HEK293 (cell line): ENCODE data around the gene TXNIP.

Experiments used
- CTCF ChIA-PET: fragments of 350-600 bp; formaldehyde crosslinking; extraction: SDS; loops from one replicate; lab custom pipeline; 2021; ENCODE audit warnings: antibody characterized with exemption; lab: Yijun Ruan, JAX
- POLR2A ChIA-PET: fragments of 300-600 bp; formaldehyde crosslinking; extraction: SDS; loops from one replicate; lab custom pipeline; 2020; ENCODE audit warnings: antibody characterized with exemption, inconsistent platforms; lab: Yijun Ruan, JAX
- H3K27ac ChIP-seq: fragments of 200-500 bp; sonication (Bioruptor generic); 2 replicates; pipeline ENCODE4 v1.5.1; 2014; ENCODE audit warnings: low read depth, low read length, control low read depth, inconsistent platforms; ENCODE audit errors: extremely low read depth
- H3K36me3 ChIP-seq, 2 experiments: fragments of 200-500 bp in 1 of 2; sonication (Bioruptor generic) in 1 of 2; 1 replicate in 1 of 2; 2 replicates in 1 of 2; pipeline ENCODE4 v1.5.1; 2014 to 2017; ENCODE audit warnings: inconsistent platforms in 2 of 2, low read length in 2 of 2; ENCODE audit not compliant: control insufficient read depth in 2 of 2, insufficient read depth in 1 of 2
- H3K4me1 ChIP-seq: fragments of 200-500 bp; sonication (Bioruptor generic); 2 replicates; pipeline ENCODE4 v1.5.1; 2014; ENCODE audit warnings: mild to moderate bottlenecking, low read length, inconsistent platforms; ENCODE audit not compliant: control insufficient read depth, insufficient read depth
- H3K4me3 ChIP-seq: 2 replicates; pipeline ENCODE4 v1.5.1; 2011; ENCODE audit warnings: low read depth, mild to moderate bottlenecking, control low read depth, low read length, moderate library complexity
- H3K9me3 ChIP-seq: fragments of 200-500 bp; sonication (Bioruptor generic); 2 replicates; pipeline ENCODE4 v1.5.1; 2014; ENCODE audit warnings: low read depth, low read length, inconsistent platforms; ENCODE audit not compliant: control insufficient read depth, insufficient read depth
- FEZF1 ChIP-seq: fragments of 450-650 bp; formaldehyde crosslinking; IDR thresholded peaks from 2 replicates; pipeline ENCODE4 v1.5.1; 2016; ENCODE audit warnings: missing biosample characterization, missing genetic modification characterization
- GLIS1 ChIP-seq: fragments of 450-650 bp; formaldehyde crosslinking; IDR thresholded peaks from 2 replicates; pipeline ENCODE4 v1.5.1; 2016; ENCODE audit warnings: missing biosample characterization, missing genetic modification characterization
- HIC1 ChIP-seq: fragments of 450-650 bp; formaldehyde crosslinking; IDR thresholded peaks from 2 replicates; pipeline ENCODE4 v1.5.1; 2016; ENCODE audit warnings: missing biosample characterization, missing genetic modification characterization
- OSR2 ChIP-seq: fragments of 450-650 bp; formaldehyde crosslinking; IDR thresholded peaks from 2 replicates; pipeline ENCODE4 v1.5.1; 2016; ENCODE audit warnings: missing biosample characterization, missing genetic modification characterization
- PBX3 ChIP-seq: sonication (generic); formaldehyde crosslinking; IDR thresholded peaks from 2 replicates; pipeline ENCODE4 v1.8.1; 2022; ENCODE audit warnings: mild to moderate bottlenecking, moderate library complexity, missing genetic modification reagents
- PRDM1 ChIP-seq: fragments of 450-650 bp; formaldehyde crosslinking; IDR thresholded peaks from 2 replicates; pipeline ENCODE4; 2016; ENCODE audit warnings: missing biosample characterization, missing genetic modification characterization
- REST ChIP-seq: fragments of 450-650 bp; formaldehyde crosslinking; IDR thresholded peaks from 2 replicates; pipeline ENCODE4 v1.5.1; 2016; ENCODE audit warnings: missing biosample characterization, missing genetic modification characterization
- SP7 ChIP-seq: fragments of 450-650 bp; formaldehyde crosslinking; IDR thresholded peaks from 2 replicates; pipeline ENCODE4 v1.5.1; 2016; ENCODE audit warnings: missing biosample characterization, missing genetic modification characterization
- TSHZ1 ChIP-seq: fragments of 450-650 bp; formaldehyde crosslinking; IDR thresholded peaks from 2 replicates; pipeline ENCODE4 v1.5.1; 2016; ENCODE audit warnings: missing biosample characterization, missing genetic modification characterization, borderline replicate concordance
- ZBTB17 ChIP-seq: fragments of 450-650 bp; formaldehyde crosslinking; IDR thresholded peaks from 2 replicates; pipeline ENCODE4 v1.5.1; 2016; ENCODE audit warnings: missing biosample characterization, missing genetic modification characterization
- ZNF10 ChIP-seq: fragments of 450-650 bp; formaldehyde crosslinking; IDR thresholded peaks from 2 replicates; pipeline ENCODE4 v1.5.1; 2017; ENCODE audit warnings: missing biosample characterization, missing genetic modification characterization
- ZNF133 ChIP-seq: fragments of 450-650 bp; formaldehyde crosslinking; IDR thresholded peaks from 2 replicates; pipeline ENCODE4 v1.5.1; 2016; ENCODE audit warnings: missing biosample characterization, missing genetic modification characterization
- ZNF214 ChIP-seq: fragments of 450-650 bp; formaldehyde crosslinking; IDR thresholded peaks from 2 replicates; pipeline ENCODE4 v1.5.1; 2017; ENCODE audit warnings: missing biosample characterization, mild to moderate bottlenecking, missing genetic modification characterization, borderline replicate concordance
- ZNF23 ChIP-seq: fragments of 450-650 bp; formaldehyde crosslinking; IDR thresholded peaks from 2 replicates; pipeline ENCODE4 v1.5.1; 2016; ENCODE audit warnings: missing biosample characterization, missing genetic modification characterization, borderline replicate concordance
- ZNF626 ChIP-seq: fragments of 450-650 bp; sonication (Bioruptor Pico); formaldehyde crosslinking; IDR thresholded peaks from 2 replicates; pipeline ENCODE4 v1.5.1; 2018; ENCODE audit warnings: missing biosample characterization, missing genetic modification characterization, inconsistent platforms
- ZNF660 ChIP-seq: fragments of 450-650 bp; IDR thresholded peaks from 2 replicates; pipeline ENCODE4 v1.5.1; 2018; ENCODE audit warnings: missing biosample characterization, mild to moderate bottlenecking, missing genetic modification characterization
- ZNF664 ChIP-seq: fragments of 450-650 bp; formaldehyde crosslinking; IDR thresholded peaks from 2 replicates; pipeline ENCODE4 v1.5.1; 2016; ENCODE audit warnings: missing biosample characterization, missing genetic modification characterization
- ZNF791 ChIP-seq: fragments of 450-650 bp; formaldehyde crosslinking; IDR thresholded peaks from 2 replicates; pipeline ENCODE4 v1.5.1; 2016; ENCODE audit warnings: missing biosample characterization, missing genetic modification characterization
- TF ChIP-seq, protein P1 (sequence below): fragments of 450-650 bp; formaldehyde crosslinking; IDR thresholded peaks from 2 replicates; pipeline ENCODE4 v1.5.1; 2016; ENCODE audit warnings: missing biosample characterization, missing genetic modification characterization, low read depth
- TF ChIP-seq, protein P2 (sequence below): fragments of 450-650 bp; formaldehyde crosslinking; IDR thresholded peaks from 2 replicates; pipeline ENCODE4 v1.5.1; 2017; ENCODE audit warnings: missing biosample characterization, missing genetic modification characterization

TXNIP gene

DNA sequence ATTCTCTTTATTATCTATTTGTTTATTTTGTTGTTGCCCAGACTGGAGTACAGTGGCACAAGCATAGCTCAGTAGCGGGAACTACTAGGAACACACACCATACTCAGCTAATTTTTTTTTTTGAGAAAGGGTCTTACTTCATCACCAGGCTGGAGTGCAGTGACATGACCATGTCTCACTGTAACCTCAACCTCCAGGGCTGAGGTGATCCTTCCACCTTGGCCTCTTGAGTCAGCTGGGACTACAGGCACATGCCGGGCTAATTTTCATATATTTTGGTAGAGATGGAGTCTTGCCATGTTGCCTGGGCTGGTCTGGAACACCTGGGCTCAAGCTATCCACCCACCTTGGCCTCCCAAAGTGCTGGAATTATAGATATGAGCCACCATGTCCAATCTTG lies 5.3 kb upstream of the TXNIP start:
- ChIA-PET CTCF (interaction anchor here (0.6 to 1.1 kb wide), 4 partner anchors 23 to 110 kb away, joined by 3 to 13 read pairs (median 6); partner anchors contain the start of gene ITGA10), POLR2A (no interaction called here)
- TF ChIP-seq, protein P1, sequence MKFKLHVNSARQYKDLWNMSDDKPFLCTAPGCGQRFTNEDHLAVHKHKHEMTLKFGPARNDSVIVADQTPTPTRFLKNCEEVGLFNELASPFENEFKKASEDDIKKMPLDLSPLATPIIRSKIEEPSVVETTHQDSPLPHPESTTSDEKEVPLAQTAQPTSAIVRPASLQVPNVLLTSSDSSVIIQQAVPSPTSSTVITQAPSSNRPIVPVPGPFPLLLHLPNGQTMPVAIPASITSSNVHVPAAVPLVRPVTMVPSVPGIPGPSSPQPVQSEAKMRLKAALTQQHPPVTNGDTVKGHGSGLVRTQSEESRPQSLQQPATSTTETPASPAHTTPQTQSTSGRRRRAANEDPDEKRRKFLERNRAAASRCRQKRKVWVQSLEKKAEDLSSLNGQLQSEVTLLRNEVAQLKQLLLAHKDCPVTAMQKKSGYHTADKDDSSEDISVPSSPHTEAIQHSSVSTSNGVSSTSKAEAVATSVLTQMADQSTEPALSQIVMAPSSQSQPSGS = no peak
- TF ChIP-seq ZNF791 (tag by site-specific recombination) (no peak), SP7 (tag by site-specific recombination) (no peak), ZNF23 (tag by site-specific recombination) (no peak), ZNF660 (no peak), ZNF214 (tag by site-specific recombination) (no peak), PRDM1 (no peak), ZBTB17 (tag by site-specific recombination) (no peak), GLIS1 (tag by site-specific recombination) (no peak), PBX3 (CRISPR knock-in tag) (no peak), ZNF626 (tag by site-specific recombination) (no peak), ZNF10 (tag by site-specific recombination) (no peak), TSHZ1 (tag by site-specific recombination) (no peak)
- H3K9me3 ChIP-seq = no peaks in the 10 kb centered on the region
- no peak overlapping the region for H3K4me3 ChIP-seq
- no peaks in the 10 kb centered on the region for H3K36me3 ChIP-seq
- no peak overlapping the region for H3K27ac ChIP-seq
- H3K4me1 ChIP-seq = peaks cover 12% of the 10 kb centered on the region

- H3K4me1 ChIP-seq = peaks cover 12% of the 10 kb centered on the region
- peaks cover 0 to 9% of the 10 kb centered on the region in 2 experiments; a peak in 1 of 3 replicates for H3K36me3 ChIP-seq
- no peak for TF ChIP-seq HIC1 (tag by site-specific recombination)
- 0 out of 2 replicates have a peak, but pooled peaks have one; percentile 21 for TF ChIP-seq ZNF133
- no peak for TF ChIP-seq OSR2 (tag by site-specific recombination)
- TF ChIP-seq REST (tag by site-specific recombination) = no peak
- TF ChIP-seq, protein P2, sequence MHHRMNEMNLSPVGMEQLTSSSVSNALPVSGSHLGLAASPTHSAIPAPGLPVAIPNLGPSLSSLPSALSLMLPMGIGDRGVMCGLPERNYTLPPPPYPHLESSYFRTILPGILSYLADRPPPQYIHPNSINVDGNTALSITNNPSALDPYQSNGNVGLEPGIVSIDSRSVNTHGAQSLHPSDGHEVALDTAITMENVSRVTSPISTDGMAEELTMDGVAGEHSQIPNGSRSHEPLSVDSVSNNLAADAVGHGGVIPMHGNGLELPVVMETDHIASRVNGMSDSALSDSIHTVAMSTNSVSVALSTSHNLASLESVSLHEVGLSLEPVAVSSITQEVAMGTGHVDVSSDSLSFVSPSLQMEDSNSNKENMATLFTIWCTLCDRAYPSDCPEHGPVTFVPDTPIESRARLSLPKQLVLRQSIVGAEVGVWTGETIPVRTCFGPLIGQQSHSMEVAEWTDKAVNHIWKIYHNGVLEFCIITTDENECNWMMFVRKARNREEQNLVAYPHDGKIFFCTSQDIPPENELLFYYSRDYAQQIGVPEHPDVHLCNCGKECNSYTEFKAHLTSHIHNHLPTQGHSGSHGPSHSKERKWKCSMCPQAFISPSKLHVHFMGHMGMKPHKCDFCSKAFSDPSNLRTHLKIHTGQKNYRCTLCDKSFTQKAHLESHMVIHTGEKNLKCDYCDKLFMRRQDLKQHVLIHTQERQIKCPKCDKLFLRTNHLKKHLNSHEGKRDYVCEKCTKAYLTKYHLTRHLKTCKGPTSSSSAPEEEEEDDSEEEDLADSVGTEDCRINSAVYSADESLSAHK (tag by site-specific recombination) = peak; percentile 56; the same call in 1 of the 2 replicates
- no peak for TF ChIP-seq ZNF664
- TF ChIP-seq FEZF1 = 0 out of 2 replicates have a peak, but pooled peaks have one; percentile 27
- TF ChIP-seq, all 188 proteins: peak for 3
- no peaks in the 10 kb centered on the region for H3K9me3 ChIP-seq
- ChIA-PET CTCF (no interaction called here), POLR2A (no interaction called here)
- H3K27ac ChIP-seq = no peak overlapping the region
- H3K4me3 ChIP-seq = no peak overlapping the region
Observed at GRCh38 chr1:145999321-146000024, 3.1 kb upstream of the TXNIP start.
